ENCODE data around the gene LYST.
"Not testable (repeated sequence)": the region's sequence is repeated elsewhere in the genome, so short reads cannot be mapped to it uniquely, and the experiment has no call there.

Gene LYST

GRCh38 chr1:235650341-235651169 is 216.2 kb downstream of the LYST start:
- DNase-seq, result no peak

- DNase-seq, result peak; percentile 31
Observed at GRCh38 chr1:235649368-235650163, 217.1 kb downstream of the LYST start, which contains the start of gene GNG4. GNG4 (minus strand) TSS chr1:235649784; CDS start chr1:235583838, 65,946 bp downstream.

GRCh38 chr1:235648954-235649367 is 217.7 kb downstream of the LYST start:
- peak; percentile 35 for DNase-seq

GRCh38 chr1:235648407-235648907 is 218.2 kb downstream of the LYST start:
- no peak for DNase-seq

- DNase-seq, result not testable (repeated sequence)
Observed at GRCh38 chr1:235647537-235647936, 219.2 kb downstream of the LYST start.

GRCh38 chr1:235646463-235646862 is 220.2 kb downstream of the LYST start:
- no peak for DNase-seq

- DNase-seq, result no peak
Observed at GRCh38 chr1:235644693-235645305, 221.9 kb downstream of the LYST start.

- DNase-seq, result no peak
Observed at GRCh38 chr1:235643837-235644692, 222.6 kb downstream of the LYST start.

- DNase-seq, result no peak
Observed at GRCh38 chr1:235642943-235643371, 223.7 kb downstream of the LYST start.

GRCh38 chr1:235642011-235642942 is 224.4 kb downstream of the LYST start:
- DNase-seq, result peak; percentile 52

GRCh38 chr1:235640580-235640979 is 226.1 kb downstream of the LYST start:
- DNase-seq, result no peak

- no peak for DNase-seq
Observed at GRCh38 chr1:235639226-235640205, 227.2 kb downstream of the LYST start.

GRCh38 chr1:235638612-235639011 is 228.1 kb downstream of the LYST start:
- not testable (repeated sequence) for DNase-seq

- no peak for DNase-seq
Observed at GRCh38 chr1:235637756-235638534, 228.8 kb downstream of the LYST start.

GRCh38 chr1:235635938-235636662 is 230.6 kb downstream of the LYST start:
- no peak for DNase-seq

- DNase-seq, result no peak
Observed at GRCh38 chr1:235632506-235633401, 234.0 kb downstream of the LYST start.

GRCh38 chr1:235631816-235632215 is 234.9 kb downstream of the LYST start:
- no peak for DNase-seq

Measured in activated gamma-delta T cell (primary cell).